IMR-90 (cell line): Measurements from ENCODE around the gene MYO1G. TPM values are rescaled to one million over a fixed set of nuclear protein-coding genes. Genes with fewer than 3 reads are reported as not detected.

Experiments used
- ATAC-seq: fragments of 200-7000 bp; cut with Tn5 transposase; 2 replicates; pipeline ENCODE4 v1.9.1; 2020; ENCODE audit warnings: low read depth, mild to moderate bottlenecking, moderate library complexity
- BruUV-seq: library from RNA; stranded (reverse); fragments of 400-500 nt; replicated peaks from 2 replicates; lab custom pipeline; 2021; lab: Mats Ljungman, UMichigan
- CTCF ChIA-PET: fragments of 300-600 bp; formaldehyde crosslinking; extraction: SDS; loops from one replicate; lab custom pipeline; 2021; ENCODE audit warnings: antibody characterized with exemption; lab: Yijun Ruan, JAX
- POLR2A ChIA-PET: fragments of 300-600 bp; sonication (Branson Sonifier 250); formaldehyde crosslinking; loops from one replicate; lab custom pipeline; 2022; ENCODE audit warnings: antibody characterized with exemption; ENCODE audit not compliant: unreplicated experiment; lab: Charles Lee
- DNase-seq: peaks from one replicate; pipeline ENCODE4 v3.0.0; 2013
- H2AFZ ChIP-seq: replicated peaks from 2 replicates; pipeline ENCODE3; 2013; ENCODE audit warnings: low read length, mild to moderate bottlenecking; ENCODE audit not compliant: poor library complexity
- H2AK5ac ChIP-seq: 2 replicates; pipeline ENCODE4 v1.6.1; 2013; ENCODE audit warnings: low read depth, low read length, inconsistent platforms
- H2AK9ac ChIP-seq: replicated peaks from 2 replicates; pipeline ENCODE3; 2013; ENCODE audit warnings: mild to moderate bottlenecking, low read depth, low read length, moderate library complexity; ENCODE audit not compliant: poor library complexity
- H2BK120ac ChIP-seq: 2 replicates; pipeline ENCODE4 v1.6.1; 2013; ENCODE audit warnings: low read depth, low read length, inconsistent platforms
- H2BK15ac ChIP-seq: 3 replicates; pipeline ENCODE4 v1.6.1; 2013; ENCODE audit warnings: low read depth, low read length, inconsistent platforms
- H2BK20ac ChIP-seq: 2 replicates; pipeline ENCODE4 v1.6.1; 2013; ENCODE audit warnings: low read depth, mild to moderate bottlenecking, inconsistent platforms, low read length, moderate library complexity
- H2BK5ac ChIP-seq: 2 replicates; pipeline ENCODE4 v1.6.1; 2013; ENCODE audit warnings: mild to moderate bottlenecking, low read depth, low read length, inconsistent platforms; ENCODE audit not compliant: poor library complexity, severe bottlenecking
- H3K14ac ChIP-seq: replicated peaks from 2 replicates; pipeline ENCODE4 v1.6.1; 2013; ENCODE audit warnings: low read depth, low read length, inconsistent platforms
- H3K18ac ChIP-seq: 2 replicates; pipeline ENCODE4 v1.6.1; 2013; ENCODE audit warnings: low read depth, low read length, control low read depth
- H3K23ac ChIP-seq: 2 replicates; pipeline ENCODE4 v1.6.1; 2013; ENCODE audit warnings: low read depth, low read length, inconsistent platforms
- H3K27ac ChIP-seq: 2 replicates; pipeline ENCODE4 v1.5.1; 2013; ENCODE audit warnings: mild to moderate bottlenecking, control low read depth, low read length; ENCODE audit not compliant: insufficient read depth
- H3K27me3 ChIP-seq: 2 replicates; pipeline ENCODE4 v1.6.1; 2013; ENCODE audit warnings: low read length; ENCODE audit not compliant: control insufficient read depth, insufficient read depth
- H3K36me3 ChIP-seq: 2 replicates; pipeline ENCODE4 v1.6.1; 2013; ENCODE audit warnings: low read length, mixed read lengths; ENCODE audit not compliant: control insufficient read depth, insufficient read depth
- H3K4ac ChIP-seq: 2 replicates; pipeline ENCODE4 v1.6.1; 2013; ENCODE audit warnings: low read depth, low read length, inconsistent platforms
- H3K4me1 ChIP-seq: 2 replicates; pipeline ENCODE4 v1.6.1; 2013; ENCODE audit warnings: low read length, mixed read lengths; ENCODE audit not compliant: control insufficient read depth, insufficient read depth
- H3K4me2 ChIP-seq: 2 replicates; pipeline ENCODE4 v1.6.1; 2013; ENCODE audit warnings: low read depth, mild to moderate bottlenecking, control low read depth, low read length, moderate library complexity
- H3K4me3 ChIP-seq: 2 replicates; pipeline ENCODE4 v1.5.1; 2013; ENCODE audit warnings: low read depth, mild to moderate bottlenecking, control low read depth, low read length, moderate library complexity; ENCODE audit not compliant: insufficient read depth
- H3K56ac ChIP-seq: 2 replicates; pipeline ENCODE4 v1.6.1; 2013; ENCODE audit warnings: low read length, inconsistent platforms; ENCODE audit not compliant: insufficient read depth; ENCODE audit errors: extremely low read depth
- H3K79me1 ChIP-seq, 2 experiments: 2 replicates each; pipeline ENCODE4 v1.6.1; 2013; ENCODE audit warnings: low read length in 2 of 2, inconsistent platforms in 1 of 2, low read depth in 1 of 2
- H3K9ac ChIP-seq: 2 replicates; pipeline ENCODE4 v1.6.1; 2013; ENCODE audit warnings: low read depth, low read length, control low read depth
- H3K9me1 ChIP-seq: 2 replicates; pipeline ENCODE4 v1.6.1; 2013; ENCODE audit warnings: low read length, inconsistent platforms; ENCODE audit not compliant: insufficient read depth
- H3K9me3 ChIP-seq: 2 replicates; pipeline ENCODE4 v1.6.1; 2013; ENCODE audit warnings: low read length; ENCODE audit not compliant: control insufficient read depth, insufficient read depth
- H4K20me1 ChIP-seq: 2 replicates; pipeline ENCODE4 v1.6.1; 2013; ENCODE audit warnings: low read length, inconsistent platforms; ENCODE audit not compliant: insufficient read depth
- H4K5ac ChIP-seq: 2 replicates; pipeline ENCODE4 v1.6.1; 2013; ENCODE audit warnings: mild to moderate bottlenecking, low read depth, low read length, control low read depth
- H4K8ac ChIP-seq, 2 experiments: 2 replicates each; pipeline ENCODE4 v1.6.1; 2013; ENCODE audit warnings: low read depth in 2 of 2, low read length in 2 of 2, control low read depth in 1 of 2, inconsistent platforms in 1 of 2
- H4K91ac ChIP-seq: 2 replicates; pipeline ENCODE4 v1.6.1; 2013; ENCODE audit warnings: low read depth, low read length, inconsistent platforms; ENCODE audit not compliant: insufficient read depth
- BHLHE40 ChIP-seq: fragments of 150-350 bp; IDR thresholded peaks from 2 replicates; pipeline ENCODE4 v1.6.1; 2016; ENCODE audit warnings: mild to moderate bottlenecking, low read depth, low read length
- CEBPB ChIP-seq: IDR thresholded peaks from 2 replicates; pipeline ENCODE4 v1.6.1; 2012; ENCODE audit warnings: low read depth, low read length, improper control_type of control experiment
- CHD1 ChIP-seq: IDR thresholded peaks from 2 replicates; pipeline ENCODE4 v1.6.1; 2012; ENCODE audit warnings: low read depth, low read length, improper control_type of control experiment
- CTCF ChIP-seq: conservative IDR thresholded peaks from 2 replicates; pipeline ENCODE4 v1.5.1; 2012; ENCODE audit warnings: mild to moderate bottlenecking, low read depth, low read length, improper control_type of control experiment
- ELK1 ChIP-seq: fragments of 150-350 bp; IDR thresholded peaks from 2 replicates; pipeline ENCODE4 v1.6.1; 2016; ENCODE audit warnings: low read depth, mild to moderate bottlenecking, low read length, moderate library complexity, borderline replicate concordance
- FOS ChIP-seq: fragments of 150-350 bp; IDR thresholded peaks from 2 replicates; pipeline ENCODE4 v1.6.1; 2016; ENCODE audit warnings: low read depth, low read length
- MAFK ChIP-seq: IDR thresholded peaks from 2 replicates; pipeline ENCODE4 v1.6.1; 2012; ENCODE audit warnings: low read depth, low read length, improper control_type of control experiment
- MAZ ChIP-seq: IDR thresholded peaks from 2 replicates; pipeline ENCODE4 v1.6.1; 2012; ENCODE audit warnings: low read depth, mild to moderate bottlenecking, low read length, improper control_type of control experiment, moderate library complexity, borderline replicate concordance
- MXI1 ChIP-seq: IDR thresholded peaks from 2 replicates; pipeline ENCODE4 v1.6.1; 2012; ENCODE audit warnings: low read depth, mild to moderate bottlenecking, low read length, moderate library complexity, borderline replicate concordance
- NFE2L2 ChIP-seq: fragments of 150-350 bp; IDR thresholded peaks from 2 replicates; pipeline ENCODE4 v1.6.1; 2016; ENCODE audit warnings: low read depth, mild to moderate bottlenecking, low read length
- POLR2A ChIP-seq: IDR thresholded peaks from 2 replicates; pipeline ENCODE4 v1.6.1; 2012; ENCODE audit warnings: mild to moderate bottlenecking, low read depth, low read length
- RAD21 ChIP-seq: IDR thresholded peaks from 2 replicates; pipeline ENCODE4 v1.6.1; 2012; ENCODE audit warnings: low read length, improper control_type of control experiment
- RCOR1 ChIP-seq: IDR thresholded peaks from 2 replicates; pipeline ENCODE4 v1.6.1; 2012; ENCODE audit warnings: mild to moderate bottlenecking, low read length, improper control_type of control experiment; ENCODE audit not compliant: insufficient replicate concordance
- RFX5 ChIP-seq: IDR thresholded peaks from 2 replicates; pipeline ENCODE4 v1.8.0; 2012; ENCODE audit warnings: low read depth, mild to moderate bottlenecking, low read length, moderate library complexity
- SMC3 ChIP-seq: fragments of 150-350 bp; IDR thresholded peaks from 2 replicates; pipeline ENCODE4 v1.6.1; 2016; ENCODE audit warnings: low read depth, mild to moderate bottlenecking, antibody characterized with exemption, low read length, moderate library complexity
- USF2 ChIP-seq: fragments of 150-350 bp; IDR thresholded peaks from 2 replicates; pipeline ENCODE4 v1.6.1; 2017; ENCODE audit warnings: mild to moderate bottlenecking, antibody characterized with exemption, low read length, low read depth
- WGBS, 2 experiments: methylation state at CpG; one replicate each; pipeline versions ENCODE4 v1.1.5 to v1.1.7; 2013; ENCODE audit warnings: missing lambda C conversion rate in 2 of 2; ENCODE audit not compliant: insufficient read length in 1 of 2; ENCODE audit errors: extremely low coverage in 2 of 2; 5-methylcytosine and 5-hydroxymethylcytosine counted together
- dilution Hi-C: fragments of 300-500 bp; cut with HindIII; formaldehyde crosslinking; loops from one replicate; pipeline ENCODE4 v1.14.3; 2018; ENCODE audit warnings: low sequenced_read_pairs; ENCODE audit not compliant: unreplicated experiment
- in situ Hi-C: fragments of 300-500 bp; cut with MboI; formaldehyde crosslinking; loops from 3 replicates; pipeline ENCODE4 v1.14.3; 2019; ENCODE audit warnings: low sequenced_read_pairs, inconsistent platforms, mixed read lengths
- intact Hi-C: fragments of 100-400 bp; cut with micrococcal nuclease; formaldehyde crosslinking; loops from 2 replicates; pipeline ENCODE4 v1.10.0; 2022
- polyA plus RNA-seq, 3 experiments: library from polyadenylated mRNA; depleted of rRNA; stranded (reverse); fragments of >200 nt; gene quantifications; 2 replicates each; pipeline ENCODE4 v1.2.3, GENCODE V29; 2012; ENCODE audit warnings: low replicate concordance in 1 of 3
- total RNA-seq: library from RNA; depleted of rRNA; stranded (reverse); fragments of >200 nt; gene quantifications from 2 replicates; pipeline ENCODE4 v1.2.3, GENCODE V29; 2012

The MYO1G gene
- total and polyA plus RNA-seq, 2 of the 4 experiments (the other 2 are of a cell fraction), result under 0.01 to 0.02 TPM

- no peak for ATAC-seq
These were observed 66.0 kb downstream of the MYO1G start for GRCh38 chr7:44912775-44913347.

More at GRCh38 chr7:44912775-44913347, 66.0 kb downstream of the MYO1G start:
- Histone ChIP-seq H2AFZ (no peak overlapping the region), H3K23ac (no peak overlapping the region), H3K79me1 (no peaks in the 10 kb centered on the region), H2BK5ac (no peak overlapping the region), H2BK20ac (no peak overlapping the region), H4K5ac (no peak overlapping the region), H3K4ac (no peak overlapping the region), H3K4me1 (peaks cover 2% of the 10 kb centered on the region), H3K9me1 (peaks cover 3% of the 10 kb centered on the region; the same call in 1 of the 2 replicates), H3K18ac (no peak overlapping the region), H4K91ac (no peak overlapping the region), H4K8ac (no peak overlapping the region), H3K14ac (no peak overlapping the region), H2BK120ac (no peak overlapping the region), H3K4me2 (no peak overlapping the region), H3K56ac (no peak overlapping the region), H3K27ac (no peak overlapping the region), H3K9ac (no peak overlapping the region), H3K9me3 (no peaks in the 10 kb centered on the region), H2AK9ac (no peak overlapping the region), H2BK15ac (no peak overlapping the region), H2AK5ac (no peak overlapping the region), H3K36me3 (no peaks in the 10 kb centered on the region), H3K27me3 (no peaks in the 10 kb centered on the region), H3K4me3 (no peak overlapping the region), H4K20me1 (no peaks in the 10 kb centered on the region)
- 60% methylated on average over 1 of the region's 7 CpGs; no CpG with 5 or more reads in 1 of the 2 experiments for WGBS, 2 experiments
- in situ Hi-C loops (no loop called here), dilution Hi-C loops (no loop called here), intact Hi-C loops (no loop called here)
- TF ChIP-seq BHLHE40 (no peak), ELK1 (no peak), USF2 (no peak), CEBPB (no peak), MXI1 (no peak), SMC3 (no peak), FOS (no peak), MAZ (no peak), NFE2L2 (no peak), MAFK (no peak), CHD1 (no peak), RCOR1 (no peak), RFX5 (no peak), CTCF (no peak), RAD21 (no peak), POLR2A (no peak)
- no peak for DNase-seq
- CTCF ChIA-PET, result no interaction called here
- BruUV-seq, result no TSS peak
- POLR2A ChIA-PET, result no interaction called here
